Tibial nerve (tissue), 4 donors: Measurements from ENCODE around the gene CHSY1.

Experiments used
- CTCF ChIP-seq, 5 experiments: fragments of 200-600 bp in 3 of 5; fragments of 450-650 bp in 2 of 5; sonication (generic) in 3 of 5; IDR thresholded peaks; one replicate each; pipeline ENCODE4 v1.5.1; 2016 to 2019; ENCODE audit warnings: antibody characterized with exemption in 5 of 5, mild to moderate bottlenecking in 3 of 5, moderate library complexity in 2 of 5
- EP300 ChIP-seq, 2 donors: sonication (generic); formaldehyde crosslinking; IDR thresholded peaks; one replicate each; pipeline ENCODE4 v1.6.1; 2017; ENCODE audit warnings: antibody characterized with exemption in 2 of 2, mild to moderate bottlenecking in 1 of 2
- POLR2A ChIP-seq, 2 donors: fragments of 450-650 bp; IDR thresholded peaks; one replicate each; pipeline ENCODE4 v1.6.1; 2017; ENCODE audit warnings: antibody characterized with exemption in 2 of 2, mild to moderate bottlenecking in 2 of 2, moderate library complexity in 2 of 2

GRCh38 chr15:101188637-101189408, 63.0 kb downstream of the CHSY1 start:
- no peak for TF ChIP-seq CTCF (IDR thresholded peaks at IDR 0.05)
- no peak for TF ChIP-seq POLR2A (IDR thresholded peaks at IDR 0.05)
- no peak for TF ChIP-seq EP300 (IDR thresholded peaks at IDR 0.05)
